Memory B cell (primary cell): Measurements from ENCODE around the gene NLK.

Experiments used
- ATAC-seq: fragments of 150-1000 bp; cut with Tn5 transposase; 2 replicates; pipeline ENCODE4 v1.10.0; 2021; ENCODE audit warnings: low read depth, mild to moderate bottlenecking, moderate library complexity
- DNase-seq, 2 donors: peaks; one replicate each; pipeline ENCODE4 v3.0.0; 2022; ENCODE audit warnings: low spot score in 2 of 2
- H3K27ac Mint-ChIP-seq: one replicate; pipeline ENCODE4 v1.8.0; 2022; ENCODE audit warnings: mild to moderate bottlenecking, moderate library complexity, mixed read lengths
- H3K27me3 Mint-ChIP-seq: one replicate; pipeline ENCODE4 v1.8.0; 2022; ENCODE audit warnings: mixed read lengths
- H3K36me3 Mint-ChIP-seq: one replicate; pipeline ENCODE4 v1.8.0; 2022; ENCODE audit warnings: mild to moderate bottlenecking, mixed read lengths
- H3K4me1 Mint-ChIP-seq: one replicate; pipeline ENCODE4 v1.8.0; 2022; ENCODE audit warnings: mixed read lengths
- H3K4me3 Mint-ChIP-seq: one replicate; pipeline ENCODE4 v1.8.0; 2022; ENCODE audit warnings: mild to moderate bottlenecking, moderate library complexity, mixed read lengths
- H3K9me3 Mint-ChIP-seq: one replicate; pipeline ENCODE4 v1.8.0; 2022; ENCODE audit warnings: mixed read lengths

NLK gene

DNA sequence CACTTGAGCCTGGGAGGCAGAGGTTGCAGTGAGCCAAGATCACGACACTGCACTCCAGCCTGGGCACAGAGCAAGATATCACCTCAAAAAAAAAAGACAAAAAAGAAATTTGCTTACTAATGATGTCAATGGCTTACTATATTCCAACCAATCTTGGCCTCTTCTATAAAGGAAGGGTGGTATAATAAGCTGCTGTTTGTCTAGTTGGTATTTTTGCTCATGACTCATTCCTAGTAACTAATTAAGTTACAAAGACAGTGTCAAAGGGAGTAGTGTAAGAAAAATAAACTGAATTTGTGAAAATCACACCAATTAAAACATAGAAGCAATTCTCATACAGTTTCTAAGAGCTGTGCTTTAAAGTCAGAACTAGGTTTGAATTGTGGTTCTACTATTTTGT, 82.5 kb downstream of the NLK start:
- Mint-ChIP-seq H3K4me3 (no peak overlapping the region), H3K27me3 (no peaks in the 10 kb centered on the region), H3K27ac (no peak overlapping the region), H3K9me3 (no peaks in the 10 kb centered on the region), H3K4me1 (no peaks in the 10 kb centered on the region), H3K36me3 (peaks cover 11% of the 10 kb centered on the region)
- DNase-seq (no peak), ATAC-seq (no peak)

DNA sequence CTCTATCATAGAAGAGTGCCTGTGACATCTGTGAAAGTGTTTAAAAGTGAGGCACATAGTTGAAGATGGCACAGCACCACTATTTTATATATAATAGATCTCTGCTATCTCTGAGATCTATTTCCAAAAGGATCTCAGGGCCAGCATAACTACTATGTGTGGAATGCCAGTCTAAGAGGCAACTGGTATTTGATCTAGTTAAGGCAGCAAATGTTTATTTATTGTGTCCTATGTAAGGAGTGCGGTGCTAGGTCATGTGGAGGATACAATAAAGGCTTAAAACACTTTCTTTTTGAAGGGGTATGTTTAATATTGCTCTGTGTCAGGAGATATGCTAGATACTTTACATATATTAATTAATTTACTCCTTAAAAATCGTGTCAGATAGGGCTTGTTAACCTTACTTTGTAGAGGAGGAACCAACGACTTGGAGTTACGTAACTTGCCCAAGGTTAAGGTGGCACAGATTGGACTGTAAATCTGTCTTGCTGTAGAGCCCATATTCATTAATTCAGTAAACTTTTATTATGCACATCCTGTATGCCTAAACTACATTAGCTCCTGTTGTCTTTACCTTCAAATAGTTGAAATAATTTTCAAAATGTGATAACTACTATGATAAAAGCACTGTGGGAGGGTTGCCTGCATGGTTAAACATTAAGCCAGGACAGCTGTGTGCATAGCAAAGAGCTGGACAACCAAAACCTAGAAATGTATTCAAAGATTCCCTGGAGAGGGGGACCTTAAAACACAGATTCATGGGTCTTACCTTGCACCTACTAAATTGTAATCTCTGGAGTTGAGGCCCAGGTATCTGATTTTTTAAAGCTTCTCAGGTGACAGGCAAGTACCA, 83.3 kb downstream of the NLK start:
- no peak overlapping the region for H3K27ac Mint-ChIP-seq
- H3K4me1 Mint-ChIP-seq = no peaks in the 10 kb centered on the region
- peaks cover 11% of the 10 kb centered on the region for H3K36me3 Mint-ChIP-seq
- no peak for ATAC-seq
- no peak for DNase-seq
- H3K9me3 Mint-ChIP-seq = no peaks in the 10 kb centered on the region
- H3K27me3 Mint-ChIP-seq = no peaks in the 10 kb centered on the region
- H3K4me3 Mint-ChIP-seq = no peak overlapping the region

DNA sequence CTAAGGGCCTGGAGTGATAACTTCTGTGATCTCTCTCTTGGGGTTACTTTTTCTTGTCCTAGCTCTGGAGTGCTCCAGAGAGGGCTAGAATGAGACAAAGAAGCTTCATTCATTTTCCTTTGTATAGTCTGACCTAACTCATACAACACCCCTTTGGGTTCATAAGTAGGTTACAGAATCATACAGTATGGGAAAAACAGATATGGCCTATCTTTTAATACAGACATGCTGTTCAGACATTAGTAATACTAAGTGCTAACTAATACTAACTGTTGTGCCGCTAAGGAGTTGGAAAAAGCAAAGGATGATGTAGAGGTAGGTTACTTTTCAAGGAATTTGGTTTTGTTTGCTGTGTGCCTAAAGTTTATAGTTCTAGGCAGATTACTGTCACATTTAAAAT, 84.7 kb downstream of the NLK start:
- no peak for DNase-seq
- Mint-ChIP-seq H3K4me1 (no peaks in the 10 kb centered on the region), H3K4me3 (no peak overlapping the region), H3K27me3 (no peaks in the 10 kb centered on the region), H3K27ac (no peak overlapping the region), H3K9me3 (no peaks in the 10 kb centered on the region), H3K36me3 (peaks cover 17% of the 10 kb centered on the region)
- no peak for ATAC-seq

DNA sequence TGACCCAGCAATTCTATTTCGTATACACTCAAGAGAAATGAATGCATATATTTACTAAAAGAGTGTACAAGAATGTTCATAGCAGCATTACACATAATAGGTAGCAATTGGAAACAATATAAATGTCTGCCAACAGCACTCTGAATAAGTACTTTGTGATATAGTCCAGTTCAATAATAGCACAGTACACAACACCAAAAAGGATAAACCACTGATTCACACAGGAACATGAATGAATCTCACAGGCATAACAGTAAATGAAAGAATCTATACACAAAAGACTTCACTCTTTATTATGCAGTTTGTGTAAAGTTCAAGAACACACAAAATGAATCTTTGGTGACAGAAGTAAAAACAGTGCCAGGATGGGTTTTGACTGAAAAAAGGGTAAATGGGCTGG, 86.3 kb downstream of the NLK start:
- DNase-seq (no peak), ATAC-seq (no peak)
- Mint-ChIP-seq H3K36me3 (peaks cover 21% of the 10 kb centered on the region), H3K4me3 (no peak overlapping the region), H3K27me3 (no peaks in the 10 kb centered on the region), H3K4me1 (no peaks in the 10 kb centered on the region), H3K9me3 (no peaks in the 10 kb centered on the region), H3K27ac (no peak overlapping the region)

DNA sequence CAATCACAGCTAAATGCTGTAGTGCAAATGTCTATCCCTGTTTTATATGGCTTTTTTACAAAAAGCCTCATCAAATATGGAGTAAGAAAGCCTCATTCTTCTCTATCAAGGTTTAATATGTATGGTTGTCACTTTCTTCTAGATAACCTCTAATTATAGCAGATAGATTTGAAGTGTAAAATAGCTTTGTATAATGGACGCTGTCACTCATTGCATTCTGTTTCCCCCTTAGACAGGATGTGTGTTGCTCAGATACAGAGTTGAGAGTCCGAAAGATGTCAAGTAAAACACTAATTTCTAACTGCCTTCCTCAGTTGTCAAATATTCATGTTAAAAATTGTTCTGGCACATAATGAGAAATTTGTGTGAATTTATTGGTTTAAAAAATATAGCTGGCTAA, 88.0 kb downstream of the NLK start:
- no peak for DNase-seq
- ATAC-seq = no peak
- H3K4me1 Mint-ChIP-seq = no peaks in the 10 kb centered on the region
- no peaks in the 10 kb centered on the region for H3K9me3 Mint-ChIP-seq
- peaks cover 21% of the 10 kb centered on the region for H3K36me3 Mint-ChIP-seq
- H3K27me3 Mint-ChIP-seq = no peaks in the 10 kb centered on the region
- H3K27ac Mint-ChIP-seq = no peak overlapping the region
- no peak overlapping the region for H3K4me3 Mint-ChIP-seq

DNA sequence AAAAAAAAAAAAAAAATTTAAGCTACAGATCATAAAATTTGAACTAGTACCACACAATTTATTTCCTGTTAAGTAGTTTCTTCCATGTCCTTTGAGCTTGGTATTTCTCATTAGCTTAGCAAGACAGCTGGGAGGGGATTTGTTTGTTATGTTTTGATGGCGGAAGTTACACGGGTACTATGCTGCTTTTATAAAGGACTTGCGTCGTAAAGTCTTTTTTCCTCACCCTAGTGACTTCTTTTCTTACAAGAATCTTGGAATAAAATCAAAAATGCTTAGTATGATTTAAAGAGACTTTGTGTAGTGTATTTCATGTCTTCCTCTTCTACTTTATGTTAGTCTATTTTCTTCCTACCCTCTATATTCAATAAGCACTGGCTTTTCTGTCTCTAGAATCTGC, 89.1 kb downstream of the NLK start:
- Mint-ChIP-seq H3K4me3 (no peak overlapping the region), H3K9me3 (no peaks in the 10 kb centered on the region), H3K27me3 (no peaks in the 10 kb centered on the region), H3K36me3 (peaks cover 20% of the 10 kb centered on the region), H3K27ac (no peak overlapping the region), H3K4me1 (no peaks in the 10 kb centered on the region)
- ATAC-seq (no peak), DNase-seq (no peak)

DNA sequence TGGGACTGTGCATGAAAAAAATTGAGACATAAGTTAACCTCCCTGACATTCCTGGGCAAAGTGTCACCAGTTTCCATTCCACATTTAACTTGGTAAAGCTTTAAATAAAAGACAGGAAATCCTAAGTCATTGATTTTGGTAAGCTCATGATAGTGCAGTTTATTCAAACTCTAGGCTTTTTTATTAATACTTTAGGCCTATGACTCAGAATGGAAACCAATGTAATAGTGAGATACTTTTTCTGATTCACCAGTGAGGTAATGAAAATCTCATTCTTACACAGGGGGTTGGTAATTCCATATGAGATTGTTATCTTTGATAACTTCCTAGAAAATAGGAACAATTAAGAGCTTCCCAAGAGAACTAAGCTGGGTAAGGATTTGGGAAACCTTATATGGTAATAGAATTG, 91.1 kb downstream of the NLK start:
- no peak overlapping the region for H3K27ac Mint-ChIP-seq
- ATAC-seq (no peak), DNase-seq (no peak)
- H3K27me3 Mint-ChIP-seq = no peaks in the 10 kb centered on the region
- peaks cover 17% of the 10 kb centered on the region for H3K36me3 Mint-ChIP-seq
- H3K9me3 Mint-ChIP-seq = no peaks in the 10 kb centered on the region
- no peak overlapping the region for H3K4me3 Mint-ChIP-seq
- H3K4me1 Mint-ChIP-seq = no peaks in the 10 kb centered on the region

DNA sequence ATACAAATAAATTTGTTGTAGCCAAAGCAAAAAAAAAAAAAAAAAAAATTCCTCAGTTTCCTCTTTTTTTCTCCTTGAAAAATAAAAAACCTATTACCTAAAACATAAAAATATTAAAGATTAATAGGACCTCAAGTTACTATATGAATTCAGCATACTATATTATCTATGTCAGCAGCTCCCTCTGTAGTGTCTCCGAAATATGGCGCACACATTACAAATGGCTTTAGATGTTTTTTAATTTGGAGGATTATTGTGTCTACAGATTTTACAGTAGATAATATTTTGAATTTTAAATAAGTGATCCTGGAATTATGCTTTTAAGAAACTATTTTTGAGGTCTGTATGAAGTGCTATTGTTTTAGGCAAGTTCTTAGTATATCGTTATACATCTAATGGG, 94.4 kb downstream of the NLK start:
- H3K4me3 Mint-ChIP-seq = no peak overlapping the region
- H3K4me1 Mint-ChIP-seq = no peaks in the 10 kb centered on the region
- DNase-seq = no peak
- ATAC-seq = no peak
- H3K27ac Mint-ChIP-seq = no peak overlapping the region
- no peaks in the 10 kb centered on the region for H3K9me3 Mint-ChIP-seq
- no peaks in the 10 kb centered on the region for H3K27me3 Mint-ChIP-seq
- H3K36me3 Mint-ChIP-seq = peaks cover 19% of the 10 kb centered on the region

DNA sequence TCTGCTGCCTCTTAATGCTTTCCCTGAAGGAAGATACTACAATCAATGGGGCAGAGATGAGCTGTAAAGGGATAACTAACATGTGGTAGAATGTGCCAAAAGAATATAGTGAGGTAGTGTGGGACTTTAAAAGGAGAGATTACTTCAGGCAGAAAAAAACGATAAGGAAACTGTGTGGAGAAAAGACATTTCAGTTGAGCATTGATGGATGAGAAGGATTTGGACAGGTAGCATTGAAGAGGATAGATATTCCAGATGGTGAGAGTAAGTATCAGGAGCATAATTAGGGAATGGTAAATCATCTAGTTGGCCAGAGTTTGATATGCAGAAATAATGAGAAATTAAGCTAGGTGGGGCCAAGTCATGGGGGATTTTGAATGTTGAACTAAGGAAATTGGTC, 97.3 kb downstream of the NLK start:
- H3K4me3 Mint-ChIP-seq = no peak overlapping the region
- DNase-seq = no peak
- H3K27ac Mint-ChIP-seq = no peak overlapping the region
- no peaks in the 10 kb centered on the region for H3K27me3 Mint-ChIP-seq
- no peaks in the 10 kb centered on the region for H3K4me1 Mint-ChIP-seq
- no peaks in the 10 kb centered on the region for H3K9me3 Mint-ChIP-seq
- peaks cover 12% of the 10 kb centered on the region for H3K36me3 Mint-ChIP-seq
- ATAC-seq = no peak

DNA sequence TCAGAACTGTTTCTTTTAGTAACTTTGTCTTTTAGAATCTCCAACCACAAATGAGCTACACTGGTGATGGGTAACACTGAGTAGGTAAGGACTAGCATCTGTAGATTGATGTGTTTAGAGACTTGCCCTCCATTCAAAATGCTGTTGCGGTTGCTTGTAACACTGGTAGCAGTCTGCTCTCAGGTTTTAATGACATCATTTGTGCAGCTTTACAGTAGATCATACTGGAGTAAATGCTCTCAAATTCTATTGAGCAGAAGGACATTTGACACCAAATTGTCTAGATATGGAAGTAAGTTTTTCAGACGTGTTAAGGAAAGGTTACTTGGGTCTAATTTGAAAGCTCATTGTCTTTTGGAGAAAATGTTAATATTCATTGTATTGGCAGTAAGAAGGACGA, 98.8 kb downstream of the NLK start:
- no peak for ATAC-seq
- no peak overlapping the region for H3K4me3 Mint-ChIP-seq
- peaks cover 12% of the 10 kb centered on the region for H3K36me3 Mint-ChIP-seq
- H3K27me3 Mint-ChIP-seq = no peaks in the 10 kb centered on the region
- peak overlapping the region; percentile 53 for H3K27ac Mint-ChIP-seq
- no peaks in the 10 kb centered on the region for H3K9me3 Mint-ChIP-seq
- H3K4me1 Mint-ChIP-seq = no peaks in the 10 kb centered on the region
- DNase-seq = no peak

DNA sequence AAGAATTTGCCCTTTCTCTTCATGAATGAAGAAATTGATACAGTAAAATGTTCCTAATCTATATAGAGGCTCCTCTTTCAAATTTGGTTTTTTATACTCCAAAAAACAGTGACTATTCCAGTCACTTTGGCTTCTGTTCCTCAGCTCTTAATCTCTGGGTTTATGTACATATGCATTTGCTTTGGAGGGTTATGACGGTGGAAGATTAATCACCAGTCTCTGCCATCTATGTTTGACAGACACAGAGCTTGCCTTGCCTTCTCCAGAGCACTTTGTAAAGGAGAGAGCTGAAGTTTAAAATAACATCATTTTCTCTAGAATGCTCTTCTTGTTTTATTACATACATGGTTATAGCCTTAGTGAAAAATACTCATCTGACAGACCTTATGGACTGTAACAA, 99.3 kb downstream of the NLK start:
- no peak overlapping the region for H3K4me3 Mint-ChIP-seq
- no peaks in the 10 kb centered on the region for H3K9me3 Mint-ChIP-seq
- no peak for ATAC-seq
- no peak for DNase-seq
- no peaks in the 10 kb centered on the region for H3K4me1 Mint-ChIP-seq
- H3K36me3 Mint-ChIP-seq = peaks cover 12% of the 10 kb centered on the region
- no peak overlapping the region for H3K27ac Mint-ChIP-seq
- no peaks in the 10 kb centered on the region for H3K27me3 Mint-ChIP-seq

DNA sequence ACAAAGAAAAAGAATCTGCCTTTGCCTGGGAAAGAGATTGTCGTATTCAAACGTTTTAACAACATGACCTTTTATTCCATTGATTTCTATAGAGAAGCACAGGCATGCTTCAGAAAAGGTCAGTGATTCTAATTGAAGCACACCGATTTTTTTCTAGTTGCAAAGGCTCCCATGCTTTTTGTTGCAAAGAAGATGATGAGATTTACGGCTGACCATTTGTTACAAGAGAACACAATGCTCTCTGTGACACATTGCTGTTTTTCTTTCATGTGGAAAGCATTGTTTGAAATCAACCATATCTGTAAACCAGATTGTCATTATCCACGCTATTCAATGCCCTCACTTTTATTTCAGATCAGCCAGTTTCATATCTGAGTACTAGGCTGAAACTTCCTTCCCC, 99.8 kb downstream of the NLK start:
- ATAC-seq (no peak), DNase-seq (no peak)
- Mint-ChIP-seq H3K4me1 (no peaks in the 10 kb centered on the region), H3K9me3 (no peaks in the 10 kb centered on the region), H3K4me3 (no peak overlapping the region), H3K27me3 (no peaks in the 10 kb centered on the region), H3K27ac (no peak overlapping the region), H3K36me3 (peaks cover 14% of the 10 kb centered on the region)

DNA sequence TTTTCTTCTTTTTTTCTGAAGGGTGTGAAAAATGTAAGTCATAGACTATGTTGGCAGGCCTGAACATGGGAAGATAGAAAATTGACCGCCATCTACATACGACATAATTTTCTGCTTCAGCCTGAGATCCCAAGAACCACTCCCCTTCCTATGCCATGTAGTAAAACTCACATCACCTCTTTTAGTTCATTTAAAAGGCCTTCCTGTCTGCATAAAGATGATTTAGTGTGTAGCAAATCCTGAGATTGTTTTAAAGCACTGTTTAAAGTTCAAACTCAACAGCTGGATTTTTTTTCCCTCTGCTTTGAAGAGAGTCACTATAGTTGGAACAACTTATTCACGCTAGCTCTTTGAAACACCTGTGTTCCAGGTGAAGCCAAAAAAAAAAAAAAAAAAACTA, 101.5 kb downstream of the NLK start:
- H3K4me1 Mint-ChIP-seq = no peaks in the 10 kb centered on the region
- H3K27ac Mint-ChIP-seq = peak overlapping the region; percentile 15
- no peaks in the 10 kb centered on the region for H3K9me3 Mint-ChIP-seq
- DNase-seq (no peak), ATAC-seq (no peak)
- H3K4me3 Mint-ChIP-seq = no peak overlapping the region
- no peaks in the 10 kb centered on the region for H3K27me3 Mint-ChIP-seq
- peaks cover 12% of the 10 kb centered on the region for H3K36me3 Mint-ChIP-seq

DNA sequence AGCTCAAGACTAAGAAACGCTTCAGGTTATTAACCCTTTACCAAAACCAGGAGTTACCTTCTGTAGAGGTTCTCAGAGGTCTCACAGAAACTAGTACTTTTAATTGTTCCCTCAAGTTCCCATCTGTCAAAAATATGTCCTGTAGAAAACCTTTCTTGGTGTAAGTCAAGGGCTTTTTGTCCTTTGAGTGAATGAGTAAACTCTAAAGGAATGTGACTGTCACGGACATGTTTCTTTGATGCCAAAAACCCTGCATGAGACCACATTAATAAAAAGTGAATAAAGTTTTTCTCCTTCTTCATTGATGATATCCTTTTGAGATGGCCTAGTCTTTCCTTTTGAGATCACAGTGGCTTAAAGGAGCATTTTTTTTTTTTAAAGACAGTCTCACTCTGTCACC, 102.9 kb downstream of the NLK start:
- no peak for DNase-seq
- H3K27me3 Mint-ChIP-seq = no peaks in the 10 kb centered on the region

DNA sequence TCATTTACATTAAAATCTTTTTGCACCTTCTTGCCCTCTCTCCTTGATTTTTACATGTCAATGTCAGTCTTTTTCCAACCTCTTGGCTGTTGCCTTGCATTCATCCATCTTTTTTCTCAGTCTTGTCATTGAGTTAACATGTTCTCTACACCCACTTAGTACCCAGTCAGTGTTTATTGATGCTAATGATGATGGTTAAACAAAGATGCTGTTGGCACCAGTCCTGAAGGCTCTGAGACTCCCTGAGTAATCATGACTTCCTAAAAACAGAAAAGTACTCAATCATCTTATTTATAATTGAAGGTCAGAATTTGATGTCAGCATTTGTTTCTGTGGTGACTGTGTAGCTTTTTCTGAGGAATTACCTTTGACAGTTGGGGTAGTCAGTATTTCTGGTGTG, 104.5 kb downstream of the NLK start:
- Mint-ChIP-seq H3K9me3 (no peaks in the 10 kb centered on the region), H3K27ac (peak overlapping the region; percentile 35), H3K27me3 (no peaks in the 10 kb centered on the region), H3K36me3 (peaks cover 7% of the 10 kb centered on the region), H3K4me1 (no peaks in the 10 kb centered on the region), H3K4me3 (no peak overlapping the region)
- ATAC-seq (no peak), DNase-seq (no peak)

More for the DNA sequence above, 102.9 kb downstream of the NLK start:
- Mint-ChIP-seq H3K4me3 (no peak overlapping the region), H3K36me3 (peaks cover 9% of the 10 kb centered on the region), H3K27ac (no peak overlapping the region), H3K9me3 (no peaks in the 10 kb centered on the region), H3K4me1 (no peaks in the 10 kb centered on the region)
- no peak for ATAC-seq
